HEK293 (cell line): ENCODE results near the gene TLR4.

Experiments used
- CTCF ChIA-PET: fragments of 350-600 bp; formaldehyde crosslinking; extraction: SDS; loops from one replicate; lab custom pipeline; 2021; ENCODE audit warnings: antibody characterized with exemption; lab: Yijun Ruan, JAX
- POLR2A ChIA-PET: fragments of 300-600 bp; formaldehyde crosslinking; extraction: SDS; loops from one replicate; lab custom pipeline; 2020; ENCODE audit warnings: antibody characterized with exemption, inconsistent platforms; lab: Yijun Ruan, JAX
- H3K27ac ChIP-seq: fragments of 200-500 bp; sonication (Bioruptor generic); 2 replicates; pipeline ENCODE4 v1.5.1; 2014; ENCODE audit warnings: low read depth, low read length, control low read depth, inconsistent platforms; ENCODE audit errors: extremely low read depth
- H3K36me3 ChIP-seq, 2 experiments: fragments of 200-500 bp in 1 of 2; sonication (Bioruptor generic) in 1 of 2; 1 replicate in 1 of 2; 2 replicates in 1 of 2; pipeline ENCODE4 v1.5.1; 2014 to 2017; ENCODE audit warnings: inconsistent platforms in 2 of 2, low read length in 2 of 2; ENCODE audit not compliant: control insufficient read depth in 2 of 2, insufficient read depth in 1 of 2
- H3K4me1 ChIP-seq: fragments of 200-500 bp; sonication (Bioruptor generic); 2 replicates; pipeline ENCODE4 v1.5.1; 2014; ENCODE audit warnings: mild to moderate bottlenecking, low read length, inconsistent platforms; ENCODE audit not compliant: control insufficient read depth, insufficient read depth
- H3K4me3 ChIP-seq: 2 replicates; pipeline ENCODE4 v1.5.1; 2011; ENCODE audit warnings: low read depth, mild to moderate bottlenecking, control low read depth, low read length, moderate library complexity
- H3K9me3 ChIP-seq: fragments of 200-500 bp; sonication (Bioruptor generic); 2 replicates; pipeline ENCODE4 v1.5.1; 2014; ENCODE audit warnings: low read depth, low read length, inconsistent platforms; ENCODE audit not compliant: control insufficient read depth, insufficient read depth
- ELK4 ChIP-seq: IDR thresholded peaks from 2 replicates; pipeline ENCODE4 v1.6.1; 2011; ENCODE audit warnings: mild to moderate bottlenecking, low read depth, low read length, borderline replicate concordance
- GLIS1 ChIP-seq: fragments of 450-650 bp; formaldehyde crosslinking; IDR thresholded peaks from 2 replicates; pipeline ENCODE4 v1.5.1; 2016; ENCODE audit warnings: missing biosample characterization, missing genetic modification characterization
- GLIS2 ChIP-seq: fragments of 450-650 bp; formaldehyde crosslinking; IDR thresholded peaks from 2 replicates; pipeline ENCODE4 v1.5.1; 2016; ENCODE audit warnings: missing biosample characterization, missing genetic modification characterization
- TRIM28 ChIP-seq: IDR thresholded peaks from 2 replicates; pipeline ENCODE4 v1.6.1; 2011; ENCODE audit warnings: low read length, control low read depth, borderline replicate concordance
- ZBTB20 ChIP-seq: fragments of 450-650 bp; formaldehyde crosslinking; IDR thresholded peaks from 2 replicates; pipeline ENCODE4 v1.5.1; 2016; ENCODE audit warnings: missing biosample characterization, missing genetic modification characterization
- ZBTB49 ChIP-seq: fragments of 450-650 bp; formaldehyde crosslinking; IDR thresholded peaks from 2 replicates; pipeline ENCODE4 v1.5.1; 2016; ENCODE audit warnings: missing biosample characterization, missing genetic modification characterization, low read depth
- ZNF140 ChIP-seq: fragments of 450-650 bp; formaldehyde crosslinking; IDR thresholded peaks from 2 replicates; pipeline ENCODE4 v1.5.1; 2016; ENCODE audit warnings: missing biosample characterization, missing genetic modification characterization
- ZNF19 ChIP-seq: fragments of 450-650 bp; formaldehyde crosslinking; IDR thresholded peaks from 2 replicates; pipeline ENCODE4; 2016; ENCODE audit warnings: missing biosample characterization, missing genetic modification characterization, low read depth
- ZNF394 ChIP-seq: fragments of 450-650 bp; formaldehyde crosslinking; IDR thresholded peaks from 2 replicates; pipeline ENCODE4 v1.5.1; 2016; ENCODE audit warnings: missing biosample characterization, missing genetic modification characterization, mild to moderate bottlenecking, moderate library complexity, borderline replicate concordance
- ZNF433 ChIP-seq: fragments of 450-650 bp; formaldehyde crosslinking; IDR thresholded peaks from 2 replicates; pipeline ENCODE4 v1.5.1; 2016; ENCODE audit warnings: missing biosample characterization, missing genetic modification characterization, low read depth
- ZNF585B ChIP-seq: fragments of 450-650 bp; formaldehyde crosslinking; IDR thresholded peaks from 2 replicates; pipeline ENCODE4 v1.5.1; 2016; ENCODE audit warnings: missing biosample characterization, missing genetic modification characterization
- ZNF692 ChIP-seq: fragments of 450-650 bp; formaldehyde crosslinking; IDR thresholded peaks from 2 replicates; pipeline ENCODE4 v1.5.1; 2016; ENCODE audit warnings: missing biosample characterization, missing genetic modification characterization
- ZNF701 ChIP-seq: fragments of 450-650 bp; formaldehyde crosslinking; IDR thresholded peaks from 2 replicates; pipeline ENCODE4 v1.5.1; 2016; ENCODE audit warnings: missing biosample characterization, missing genetic modification characterization
- ZNF747 ChIP-seq: fragments of 450-650 bp; formaldehyde crosslinking; IDR thresholded peaks from 2 replicates; pipeline ENCODE4 v1.5.1; 2016; ENCODE audit warnings: missing biosample characterization, missing genetic modification characterization
- ZSCAN30 ChIP-seq: fragments of 450-650 bp; IDR thresholded peaks from 2 replicates; pipeline ENCODE4 v1.5.1; 2018; ENCODE audit warnings: missing biosample characterization, mild to moderate bottlenecking, missing genetic modification characterization, moderate library complexity
- TF ChIP-seq, protein P1 (sequence below): fragments of 450-650 bp; formaldehyde crosslinking; IDR thresholded peaks from 2 replicates; pipeline ENCODE4 v1.5.1; 2016; ENCODE audit warnings: missing biosample characterization, missing genetic modification characterization

TLR4 gene

DNA sequence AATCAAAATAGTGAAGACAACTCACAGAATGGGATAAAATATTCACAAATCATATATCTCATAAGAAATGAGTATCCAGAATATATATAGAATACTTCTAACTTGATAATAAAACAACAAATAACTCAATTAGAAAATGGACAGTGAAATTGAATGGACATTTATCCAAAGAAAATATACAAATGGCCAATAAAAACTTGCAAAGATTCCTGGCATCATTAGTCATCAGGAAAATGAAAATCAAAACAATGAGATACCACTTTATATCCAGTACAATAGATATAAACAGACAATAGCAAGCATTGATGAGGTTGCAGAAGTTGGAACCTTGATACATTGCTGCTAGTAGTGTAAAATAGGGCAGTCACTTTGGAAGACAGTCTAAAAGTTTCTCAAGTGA is 12.8 kb upstream of the TLR4 start:
- no peak overlapping the region for H3K4me3 ChIP-seq
- H3K9me3 ChIP-seq: no peaks in the 10 kb centered on the region
- no peaks in the 10 kb centered on the region for H3K4me1 ChIP-seq
- no peaks in the 10 kb centered on the region for H3K36me3 ChIP-seq
- POLR2A ChIA-PET: no interaction called here
- H3K27ac ChIP-seq: no peak overlapping the region
- CTCF ChIA-PET: no interaction called here
- no peak for TF ChIP-seq ZNF692 (tag by site-specific recombination)

- ChIA-PET CTCF (no interaction called here), POLR2A (no interaction called here)
- no peak for TF ChIP-seq ZSCAN30
- no peak for TF ChIP-seq ZNF701 (tag by site-specific recombination)
- no peak for TF ChIP-seq ZNF585B (tag by site-specific recombination)
- TF ChIP-seq, protein P1, sequence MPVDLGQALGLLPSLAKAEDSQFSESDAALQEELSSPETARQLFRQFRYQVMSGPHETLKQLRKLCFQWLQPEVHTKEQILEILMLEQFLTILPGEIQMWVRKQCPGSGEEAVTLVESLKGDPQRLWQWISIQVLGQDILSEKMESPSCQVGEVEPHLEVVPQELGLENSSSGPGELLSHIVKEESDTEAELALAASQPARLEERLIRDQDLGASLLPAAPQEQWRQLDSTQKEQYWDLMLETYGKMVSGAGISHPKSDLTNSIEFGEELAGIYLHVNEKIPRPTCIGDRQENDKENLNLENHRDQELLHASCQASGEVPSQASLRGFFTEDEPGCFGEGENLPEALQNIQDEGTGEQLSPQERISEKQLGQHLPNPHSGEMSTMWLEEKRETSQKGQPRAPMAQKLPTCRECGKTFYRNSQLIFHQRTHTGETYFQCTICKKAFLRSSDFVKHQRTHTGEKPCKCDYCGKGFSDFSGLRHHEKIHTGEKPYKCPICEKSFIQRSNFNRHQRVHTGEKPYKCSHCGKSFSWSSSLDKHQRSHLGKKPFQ: no peak
- TF ChIP-seq ZBTB49 (tag by site-specific recombination): no peak
- TF ChIP-seq GLIS2: no peak
- TF ChIP-seq GLIS1 (tag by site-specific recombination): no peak
- no peak for TF ChIP-seq ZNF394 (tag by site-specific recombination)
- TF ChIP-seq ZBTB20: no peak
- no peak for TF ChIP-seq TRIM28
- Histone ChIP-seq H3K36me3 (no peaks in the 10 kb centered on the region), H3K27ac (no peak overlapping the region), H3K4me1 (no peaks in the 10 kb centered on the region), H3K4me3 (no peak overlapping the region), H3K9me3 (no peaks in the 10 kb centered on the region)
Measured at GRCh38 chr9:117696154-117696553, 8.0 kb upstream of the TLR4 start.

DNA sequence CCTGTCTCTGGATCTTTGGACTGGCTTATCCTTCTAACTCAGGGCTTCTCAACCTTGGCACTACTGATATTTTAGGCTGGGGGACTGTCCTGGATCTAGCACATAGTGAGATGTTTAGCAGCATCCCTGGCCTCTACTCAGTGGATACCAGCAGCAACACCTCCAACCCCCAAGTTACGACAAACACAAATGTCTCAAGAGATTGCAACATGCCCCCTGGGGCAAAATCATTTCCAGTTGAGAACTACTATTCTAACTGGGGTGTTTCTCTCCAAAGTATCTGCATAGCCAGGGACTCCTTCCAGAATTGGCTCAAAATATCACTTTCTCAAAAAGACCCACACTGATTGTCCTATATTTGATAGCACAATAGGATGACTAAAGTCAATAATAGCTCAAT is 7.2 kb upstream of the TLR4 start:
- ChIA-PET POLR2A (no interaction called here), CTCF (no interaction called here)
- no peaks in the 10 kb centered on the region for H3K4me1 ChIP-seq
- H3K27ac ChIP-seq: no peak overlapping the region
- TF ChIP-seq ELK4 (no peak), ZBTB20 (no peak), ZNF140 (no peak), ZNF19 (tag by site-specific recombination) (no peak), ZNF433 (tag by site-specific recombination) (no peak), ZNF747 (no peak)
- no peak overlapping the region for H3K4me3 ChIP-seq
- H3K36me3 ChIP-seq: no peaks in the 10 kb centered on the region
- H3K9me3 ChIP-seq: no peaks in the 10 kb centered on the region
